Activated B cell treated with CpG ODN at 0.5 μM for 24 hours (primary cell): ENCODE measurements around the gene TBC1D22B. TPM values are rescaled to one million over a fixed set of nuclear protein-coding genes. Genes with fewer than 3 reads are reported as not detected.
"Not testable (repeated sequence)": the region's sequence is repeated elsewhere in the genome, so short reads cannot be mapped to it uniquely, and the experiment has no call there.

ENCODE experiments used
- ATAC-seq: fragments of 200-7000 bp; cut with Tn5 transposase; one replicate; pipeline ENCODE4 v1.10.0; 2021; ENCODE audit warnings: low read depth, mild to moderate bottlenecking, moderate library complexity
- CTCF ChIA-PET: fragments of 350-600 bp; sonication (Branson Sonifier 250); formaldehyde crosslinking; loops from one replicate; lab custom pipeline; 2021; ENCODE audit warnings: antibody characterized with exemption; lab: Charles Lee
- POLR2A ChIA-PET: fragments of 350-600 bp; sonication (Branson Sonifier 250); formaldehyde crosslinking; loops from one replicate; lab custom pipeline; 2021; ENCODE audit warnings: antibody characterized with exemption; lab: Charles Lee
- DNase-seq: peaks from one replicate; pipeline ENCODE4 v3.0.0; 2022
- H3K27ac Mint-ChIP-seq: one replicate; pipeline ENCODE4 v1.8.0; 2020; ENCODE audit warnings: mixed read lengths
- H3K27me3 Mint-ChIP-seq: one replicate; pipeline ENCODE4 v1.8.0; 2021; ENCODE audit warnings: mixed read lengths
- H3K36me3 Mint-ChIP-seq: one replicate; pipeline ENCODE4 v1.8.0; 2021; ENCODE audit warnings: low read depth, mixed read lengths
- H3K4me1 Mint-ChIP-seq: one replicate; pipeline ENCODE4 v1.8.0; 2021; ENCODE audit warnings: mixed read lengths
- H3K4me3 Mint-ChIP-seq: one replicate; pipeline ENCODE4 v1.8.0; 2020; ENCODE audit warnings: mild to moderate bottlenecking, mixed read lengths
- H3K9me3 Mint-ChIP-seq: one replicate; pipeline ENCODE4 v1.8.0; 2020; ENCODE audit warnings: mixed read lengths
- CTCF ChIP-seq: fragments of 200-600 bp; IDR thresholded peaks from one replicate; pipeline ENCODE4 v1.8.0; 2022; ENCODE audit warnings: antibody characterized with exemption, mild to moderate bottlenecking
- intact Hi-C: fragments of 100-400 bp; cut with micrococcal nuclease; formaldehyde crosslinking; loops from one replicate; pipeline ENCODE4 v1.15.1; 2024
- total RNA-seq: library from RNA; stranded (reverse); gene quantifications from 2 replicates; pipeline ENCODE4 v1.2.3, GENCODE V29; 2022

TBC1D22B gene
- total RNA-seq, 1 donor from 2014 or later = 10.7 TPM

- no peak for ATAC-seq
- intact Hi-C loops = no loop called here
- no peaks in the 10 kb centered on the region for H3K27me3 Mint-ChIP-seq
- H3K4me1 Mint-ChIP-seq = peaks cover 10% of the 10 kb centered on the region
- H3K9me3 Mint-ChIP-seq = no peaks in the 10 kb centered on the region
- ChIA-PET POLR2A (no interaction called here), CTCF (no interaction called here)
- H3K27ac Mint-ChIP-seq = no peak overlapping the region
- no peak overlapping the region for H3K4me3 Mint-ChIP-seq
- H3K36me3 Mint-ChIP-seq = peaks cover 80% of the 10 kb centered on the region
- TF ChIP-seq CTCF = no peak
- DNase-seq = no peak
These were observed 30.7 kb downstream of the TBC1D22B start for GRCh38 chr6:37288247-37288646.

- POLR2A ChIA-PET = interaction anchor here (0.6 kb wide), 1 partner anchor 1289 kb away, joined by 3 read pairs; no protein-coding TSS in a partner anchor
- intact Hi-C loops = no loop called here
- CTCF ChIA-PET = no interaction called here
- Mint-ChIP-seq H3K4me3 (no peak overlapping the region), H3K4me1 (peaks cover 9% of the 10 kb centered on the region), H3K36me3 (peaks cover 73% of the 10 kb centered on the region), H3K27ac (no peak overlapping the region), H3K27me3 (no peaks in the 10 kb centered on the region), H3K9me3 (no peaks in the 10 kb centered on the region)
- ATAC-seq = no peak
- no peak for TF ChIP-seq CTCF
- no peak for DNase-seq
These were observed 32.4 kb downstream of the TBC1D22B start for GRCh38 chr6:37289931-37290330.

- H3K9me3 Mint-ChIP-seq = no peaks in the 10 kb centered on the region
- H3K4me3 Mint-ChIP-seq = no peak overlapping the region
- H3K27me3 Mint-ChIP-seq = no peaks in the 10 kb centered on the region
- TF ChIP-seq CTCF = no peak
- H3K4me1 Mint-ChIP-seq = no peaks in the 10 kb centered on the region
- DNase-seq (no peak), ATAC-seq (no peak)
- intact Hi-C loops = no loop called here
- CTCF ChIA-PET = no interaction called here
- peaks cover 70% of the 10 kb centered on the region for H3K36me3 Mint-ChIP-seq
- H3K27ac Mint-ChIP-seq = no peak overlapping the region
- POLR2A ChIA-PET = no interaction called here
These were observed 35.9 kb downstream of the TBC1D22B start for GRCh38 chr6:37293426-37293825.

- H3K36me3 Mint-ChIP-seq = peaks cover 66% of the 10 kb centered on the region
- intact Hi-C loops = not testable (repeated sequence)
These were observed 40.1 kb downstream of the TBC1D22B start for GRCh38 chr6:37297637-37298036.

GRCh38 chr6:37298958-37299357 is 41.4 kb downstream of the TBC1D22B start:
- Mint-ChIP-seq H3K36me3 (peaks cover 69% of the 10 kb centered on the region), H3K4me1 (peaks cover 8% of the 10 kb centered on the region), H3K27me3 (no peaks in the 10 kb centered on the region), H3K4me3 (no peak overlapping the region), H3K9me3 (no peaks in the 10 kb centered on the region), H3K27ac (no peak overlapping the region)
- no peak for DNase-seq
- POLR2A ChIA-PET = no interaction called here
- CTCF ChIA-PET = no interaction called here
- no peak for ATAC-seq
- intact Hi-C loops = no loop called here
- TF ChIP-seq CTCF = no peak

More at GRCh38 chr6:37297637-37298036, 40.1 kb downstream of the TBC1D22B start:
- not testable (repeated sequence) for DNase-seq, H3K4me1 Mint-ChIP-seq, H3K4me3 Mint-ChIP-seq, H3K9me3 Mint-ChIP-seq, ATAC-seq, H3K27ac Mint-ChIP-seq, H3K27me3 Mint-ChIP-seq
- ChIA-PET POLR2A (interaction anchor here (0.7 kb wide), 1 partner anchor 72 kb away, joined by 3 read pairs; no protein-coding TSS in a partner anchor), CTCF (interaction anchor here (0.8 kb wide), 1 partner anchor 16 kb away, joined by 3 read pairs; no protein-coding TSS in a partner anchor)

- H3K9me3 Mint-ChIP-seq = no peaks in the 10 kb centered on the region
- TF ChIP-seq CTCF = no peak
- ChIA-PET POLR2A (no interaction called here), CTCF (no interaction called here)
- intact Hi-C loops = no loop called here
- no peak for ATAC-seq
- DNase-seq = no peak
- no peak overlapping the region for H3K4me3 Mint-ChIP-seq
- no peak overlapping the region for H3K27ac Mint-ChIP-seq
- H3K27me3 Mint-ChIP-seq = no peaks in the 10 kb centered on the region
- H3K4me1 Mint-ChIP-seq = peaks cover 9% of the 10 kb centered on the region
- H3K36me3 Mint-ChIP-seq = peaks cover 76% of the 10 kb centered on the region
These were observed 42.4 kb downstream of the TBC1D22B start for GRCh38 chr6:37299990-37300389.
